Left lung (tissue), 10 donors: Measurements from ENCODE around the gene RHCE. TPM values are rescaled to one million over a fixed set of nuclear protein-coding genes. Genes with fewer than 3 reads are reported as not detected.

Source experiments
- ATAC-seq: fragments of 200-7000 bp; cut with Tn5 transposase; one replicate; pipeline ENCODE4 v1.9.1; 2020; ENCODE audit warnings: moderate library complexity
- DNase-seq, 4 donors: peaks; one replicate each; pipeline ENCODE4 v3.0.0-alpha.2; 2013 to 2020
- H3K27ac ChIP-seq, 2 donors: fragments of 200-600 bp; sonication (generic) in 1 of 2; one replicate each; pipeline versions ENCODE4 v1.5.0 to v1.8.0; 2020 to 2021
- H3K27me3 ChIP-seq, 2 donors: fragments of 200-600 bp; sonication (generic) in 1 of 2; one replicate each; pipeline versions ENCODE4 v1.5.0 to v1.8.0; 2020 to 2021
- H3K36me3 ChIP-seq, 2 donors: fragments of 200-600 bp; sonication (generic) in 1 of 2; one replicate each; pipeline versions ENCODE4 v1.5.0 to v1.8.0; 2020 to 2021
- H3K4me1 ChIP-seq, 2 donors: fragments of 200-600 bp; one replicate each; pipeline ENCODE4 v1.8.0; 2021
- H3K4me3 ChIP-seq, 2 donors: fragments of 200-600 bp; sonication (generic) in 1 of 2; one replicate each; pipeline versions ENCODE4 v1.5.0 to v1.8.0; 2020 to 2021; ENCODE audit warnings: mild to moderate bottlenecking in 1 of 2
- H3K9me3 ChIP-seq, 2 donors: fragments of 200-600 bp; sonication (generic) in 1 of 2; one replicate each; pipeline versions ENCODE4 v1.5.0 to v1.8.0; 2020 to 2021
- CTCF ChIP-seq, 2 donors: fragments of 200-600 bp; sonication (generic) in 1 of 2; IDR thresholded peaks; one replicate each; pipeline versions ENCODE4 v1.5.0 to v1.8.0; 2021; ENCODE audit warnings: antibody characterized with exemption in 2 of 2
- intact Hi-C, 2 donors: fragments of 100-400 bp; cut with DNase I; formaldehyde crosslinking; loops; one replicate each; pipeline versions ENCODE4 v1.11.2 to v1.14.2; 2022
- polyA plus RNA-seq, 6 donors: library from polyadenylated mRNA; unstranded; fragments of 120-200 nt; gene quantifications; one replicate each; pipeline ENCODE4 v1.2.1, GENCODE V29; 2013; ENCODE audit not compliant: insufficient read length in 6 of 6
- total RNA-seq, 2 donors: library from RNA; stranded (reverse); fragmentation: NEBNext Ultra II Directional; extraction: Animal tissue kit (Norgen Biotek cat#: 25700); gene quantifications; one replicate each; pipeline ENCODE4 v1.2.1, GENCODE V29; 2021
- donor health status: DM: no; HTN: yes; CAD: no.
- donor health status: DM: no; HTN: no; CAD: no.

RHCE gene
- total and polyA plus RNA-seq, 8 donors, result 0.64 to 2.2 (median 1.4) TPM; not detected in 1

- H3K4me3 ChIP-seq, result no peak overlapping the region
- no peaks in the 10 kb centered on the region for H3K27me3 ChIP-seq
- H3K9me3 ChIP-seq, result no peaks in the 10 kb centered on the region
- DNase-seq, result no peak
- intact Hi-C loops, result no loop called here
- ATAC-seq, result no peak
- H3K27ac ChIP-seq, result no peak overlapping the region
- TF ChIP-seq CTCF (IDR thresholded peaks at IDR 0.05), result no peak
- H3K4me1 ChIP-seq, result no peaks in the 10 kb centered on the region
- H3K36me3 ChIP-seq, result peaks cover 4 to 94% of the 10 kb centered on the region in 2 donors
Measured at GRCh38 chr1:25356441-25356840, 64.2 kb downstream of the RHCE start.

- Histone ChIP-seq H3K9me3 (no peaks in the 10 kb centered on the region), H3K36me3 (peaks cover 4 to 91% of the 10 kb centered on the region in 2 donors), H3K27me3 (no peaks in the 10 kb centered on the region), H3K27ac (no peak overlapping the region), H3K4me3 (no peak overlapping the region), H3K4me1 (no peaks in the 10 kb centered on the region)
- intact Hi-C loops, result no loop called here
- no peak for TF ChIP-seq CTCF (IDR thresholded peaks at IDR 0.05)
- ATAC-seq, result no peak
- no peak for DNase-seq
Measured at GRCh38 chr1:25355841-25356395, 64.7 kb downstream of the RHCE start.

GRCh38 chr1:25349606-25350005 is 71.0 kb downstream of the RHCE start:
- Histone ChIP-seq H3K27ac (no peak overlapping the region), H3K4me1 (no peaks in the 10 kb centered on the region), H3K9me3 (no peaks in the 10 kb centered on the region), H3K36me3 (peaks cover 4 to 90% of the 10 kb centered on the region in 2 donors), H3K4me3 (no peak overlapping the region), H3K27me3 (no peaks in the 10 kb centered on the region)
- ATAC-seq, result no peak
- TF ChIP-seq CTCF (IDR thresholded peaks at IDR 0.05), result no peak
- intact Hi-C loops, result no loop called here
- DNase-seq, result no peak

GRCh38 chr1:25347556-25347955 is 73.1 kb downstream of the RHCE start:
- peaks cover 0 to 90% of the 10 kb centered on the region in 2 donors for H3K36me3 ChIP-seq
- no peaks in the 10 kb centered on the region for H3K9me3 ChIP-seq
- no peak for TF ChIP-seq CTCF (IDR thresholded peaks at IDR 0.05)
- no peak overlapping the region for H3K4me3 ChIP-seq
- no peaks in the 10 kb centered on the region for H3K27me3 ChIP-seq
- no peak overlapping the region for H3K27ac ChIP-seq
- intact Hi-C loops, result no loop called here
- ATAC-seq (no peak), DNase-seq (no peak)
- no peaks in the 10 kb centered on the region for H3K4me1 ChIP-seq

- Histone ChIP-seq H3K4me3 (no peak overlapping the region), H3K4me1 (peaks cover 10 to 25% of the 10 kb centered on the region in 2 donors), H3K9me3 (no peaks in the 10 kb centered on the region), H3K27me3 (no peaks in the 10 kb centered on the region), H3K36me3 (peaks cover 0 to 61% of the 10 kb centered on the region in 2 donors), H3K27ac (no peak overlapping the region)
- intact Hi-C loops, result no loop called here
- ATAC-seq (no peak), DNase-seq (no peak)
- TF ChIP-seq CTCF (IDR thresholded peaks at IDR 0.05), result no peak
Measured at GRCh38 chr1:25343872-25344271, 76.8 kb downstream of the RHCE start.
